IMR-90 (cell line): ENCODE data around the gene SLC18A3. TPM values are rescaled to one million over a fixed set of nuclear protein-coding genes. Genes with fewer than 3 reads are reported as not detected.

Experiments used
- ATAC-seq: fragments of 200-7000 bp; cut with Tn5 transposase; 2 replicates; pipeline ENCODE4 v1.9.1; 2020; ENCODE audit warnings: low read depth, mild to moderate bottlenecking, moderate library complexity
- BruUV-seq: library from RNA; stranded (reverse); fragments of 400-500 nt; replicated peaks from 2 replicates; lab custom pipeline; 2021; lab: Mats Ljungman, UMichigan
- CTCF ChIA-PET: fragments of 300-600 bp; formaldehyde crosslinking; extraction: SDS; loops from one replicate; lab custom pipeline; 2021; ENCODE audit warnings: antibody characterized with exemption; lab: Yijun Ruan, JAX
- POLR2A ChIA-PET: fragments of 300-600 bp; sonication (Branson Sonifier 250); formaldehyde crosslinking; loops from one replicate; lab custom pipeline; 2022; ENCODE audit warnings: antibody characterized with exemption; ENCODE audit not compliant: unreplicated experiment; lab: Charles Lee
- DNase-seq: peaks from one replicate; pipeline ENCODE4 v3.0.0; 2013
- H2AFZ ChIP-seq: replicated peaks from 2 replicates; pipeline ENCODE3; 2013; ENCODE audit warnings: low read length, mild to moderate bottlenecking; ENCODE audit not compliant: poor library complexity
- H2AK5ac ChIP-seq: 2 replicates; pipeline ENCODE4 v1.6.1; 2013; ENCODE audit warnings: low read depth, low read length, inconsistent platforms
- H2AK9ac ChIP-seq: replicated peaks from 2 replicates; pipeline ENCODE3; 2013; ENCODE audit warnings: mild to moderate bottlenecking, low read depth, low read length, moderate library complexity; ENCODE audit not compliant: poor library complexity
- H2BK120ac ChIP-seq: 2 replicates; pipeline ENCODE4 v1.6.1; 2013; ENCODE audit warnings: low read depth, low read length, inconsistent platforms
- H2BK15ac ChIP-seq: 3 replicates; pipeline ENCODE4 v1.6.1; 2013; ENCODE audit warnings: low read depth, low read length, inconsistent platforms
- H2BK20ac ChIP-seq: 2 replicates; pipeline ENCODE4 v1.6.1; 2013; ENCODE audit warnings: low read depth, mild to moderate bottlenecking, inconsistent platforms, low read length, moderate library complexity
- H2BK5ac ChIP-seq: 2 replicates; pipeline ENCODE4 v1.6.1; 2013; ENCODE audit warnings: mild to moderate bottlenecking, low read depth, low read length, inconsistent platforms; ENCODE audit not compliant: poor library complexity, severe bottlenecking
- H3K14ac ChIP-seq: replicated peaks from 2 replicates; pipeline ENCODE4 v1.6.1; 2013; ENCODE audit warnings: low read depth, low read length, inconsistent platforms
- H3K18ac ChIP-seq: 2 replicates; pipeline ENCODE4 v1.6.1; 2013; ENCODE audit warnings: low read depth, low read length, control low read depth
- H3K23ac ChIP-seq: 2 replicates; pipeline ENCODE4 v1.6.1; 2013; ENCODE audit warnings: low read depth, low read length, inconsistent platforms
- H3K27ac ChIP-seq: 2 replicates; pipeline ENCODE4 v1.5.1; 2013; ENCODE audit warnings: mild to moderate bottlenecking, control low read depth, low read length; ENCODE audit not compliant: insufficient read depth
- H3K27me3 ChIP-seq: 2 replicates; pipeline ENCODE4 v1.6.1; 2013; ENCODE audit warnings: low read length; ENCODE audit not compliant: control insufficient read depth, insufficient read depth
- H3K36me3 ChIP-seq: 2 replicates; pipeline ENCODE4 v1.6.1; 2013; ENCODE audit warnings: low read length, mixed read lengths; ENCODE audit not compliant: control insufficient read depth, insufficient read depth
- H3K4ac ChIP-seq: 2 replicates; pipeline ENCODE4 v1.6.1; 2013; ENCODE audit warnings: low read depth, low read length, inconsistent platforms
- H3K4me1 ChIP-seq: 2 replicates; pipeline ENCODE4 v1.6.1; 2013; ENCODE audit warnings: low read length, mixed read lengths; ENCODE audit not compliant: control insufficient read depth, insufficient read depth
- H3K4me2 ChIP-seq: 2 replicates; pipeline ENCODE4 v1.6.1; 2013; ENCODE audit warnings: low read depth, mild to moderate bottlenecking, control low read depth, low read length, moderate library complexity
- H3K4me3 ChIP-seq: 2 replicates; pipeline ENCODE4 v1.5.1; 2013; ENCODE audit warnings: low read depth, mild to moderate bottlenecking, control low read depth, low read length, moderate library complexity; ENCODE audit not compliant: insufficient read depth
- H3K56ac ChIP-seq: 2 replicates; pipeline ENCODE4 v1.6.1; 2013; ENCODE audit warnings: low read length, inconsistent platforms; ENCODE audit not compliant: insufficient read depth; ENCODE audit errors: extremely low read depth
- H3K79me1 ChIP-seq, 2 experiments: 2 replicates each; pipeline ENCODE4 v1.6.1; 2013; ENCODE audit warnings: low read length in 2 of 2, inconsistent platforms in 1 of 2, low read depth in 1 of 2
- H3K9ac ChIP-seq: 2 replicates; pipeline ENCODE4 v1.6.1; 2013; ENCODE audit warnings: low read depth, low read length, control low read depth
- H3K9me1 ChIP-seq: 2 replicates; pipeline ENCODE4 v1.6.1; 2013; ENCODE audit warnings: low read length, inconsistent platforms; ENCODE audit not compliant: insufficient read depth
- H3K9me3 ChIP-seq: 2 replicates; pipeline ENCODE4 v1.6.1; 2013; ENCODE audit warnings: low read length; ENCODE audit not compliant: control insufficient read depth, insufficient read depth
- H4K20me1 ChIP-seq: 2 replicates; pipeline ENCODE4 v1.6.1; 2013; ENCODE audit warnings: low read length, inconsistent platforms; ENCODE audit not compliant: insufficient read depth
- H4K5ac ChIP-seq: 2 replicates; pipeline ENCODE4 v1.6.1; 2013; ENCODE audit warnings: mild to moderate bottlenecking, low read depth, low read length, control low read depth
- H4K8ac ChIP-seq, 2 experiments: 2 replicates each; pipeline ENCODE4 v1.6.1; 2013; ENCODE audit warnings: low read depth in 2 of 2, low read length in 2 of 2, control low read depth in 1 of 2, inconsistent platforms in 1 of 2
- H4K91ac ChIP-seq: 2 replicates; pipeline ENCODE4 v1.6.1; 2013; ENCODE audit warnings: low read depth, low read length, inconsistent platforms; ENCODE audit not compliant: insufficient read depth
- RCOR1 ChIP-seq: IDR thresholded peaks from 2 replicates; pipeline ENCODE4 v1.6.1; 2012; ENCODE audit warnings: mild to moderate bottlenecking, low read length, improper control_type of control experiment; ENCODE audit not compliant: insufficient replicate concordance
- WGBS, 2 experiments: methylation state at CpG; one replicate each; pipeline versions ENCODE4 v1.1.5 to v1.1.7; 2013; ENCODE audit warnings: missing lambda C conversion rate in 2 of 2; ENCODE audit not compliant: insufficient read length in 1 of 2; ENCODE audit errors: extremely low coverage in 2 of 2; 5-methylcytosine and 5-hydroxymethylcytosine counted together
- dilution Hi-C: fragments of 300-500 bp; cut with HindIII; formaldehyde crosslinking; loops from one replicate; pipeline ENCODE4 v1.14.3; 2018; ENCODE audit warnings: low sequenced_read_pairs; ENCODE audit not compliant: unreplicated experiment
- in situ Hi-C: fragments of 300-500 bp; cut with MboI; formaldehyde crosslinking; loops from 3 replicates; pipeline ENCODE4 v1.14.3; 2019; ENCODE audit warnings: low sequenced_read_pairs, inconsistent platforms, mixed read lengths
- intact Hi-C: fragments of 100-400 bp; cut with micrococcal nuclease; formaldehyde crosslinking; loops from 2 replicates; pipeline ENCODE4 v1.10.0; 2022
- polyA plus RNA-seq, 3 experiments: library from polyadenylated mRNA; depleted of rRNA; stranded (reverse); fragments of >200 nt; gene quantifications; 2 replicates each; pipeline ENCODE4 v1.2.3, GENCODE V29; 2012; ENCODE audit warnings: low replicate concordance in 1 of 3
- total RNA-seq: library from RNA; depleted of rRNA; stranded (reverse); fragments of >200 nt; gene quantifications from 2 replicates; pipeline ENCODE4 v1.2.3, GENCODE V29; 2012
- TF ChIP-seq, protein P1 (sequence below): conservative IDR thresholded peaks from 2 replicates; pipeline ENCODE4 v1.5.1; 2012; ENCODE audit warnings: mild to moderate bottlenecking, low read depth, low read length, improper control_type of control experiment

The SLC18A3 gene
- total and polyA plus RNA-seq, 2 of the 4 experiments (the other 2 are of a cell fraction) = not detected

DNA sequence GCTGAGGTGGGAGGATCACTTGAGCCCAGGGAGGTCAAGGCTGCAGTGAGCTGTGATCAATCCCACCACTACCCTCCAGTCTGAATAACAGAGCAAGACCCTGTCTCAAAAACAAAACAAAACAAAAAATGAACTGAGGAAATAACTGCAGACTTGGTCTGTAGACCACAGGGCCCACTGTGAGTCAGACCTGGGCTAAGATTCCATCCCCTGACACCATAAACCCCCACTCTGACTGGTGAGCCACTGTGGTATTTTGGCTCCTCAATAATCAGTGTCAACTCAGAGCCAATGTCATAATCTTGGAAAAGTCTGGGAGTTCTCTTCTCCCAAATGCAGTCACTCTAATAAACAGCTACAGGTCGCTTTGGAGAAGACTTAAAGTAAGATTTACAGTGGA lies 47.2 kb upstream of the SLC18A3 start:
- Histone ChIP-seq H3K9me1 (no peaks in the 10 kb centered on the region), H4K5ac (no peak overlapping the region), H2BK120ac (no peak overlapping the region), H3K79me1 (no peaks in the 10 kb centered on the region), H2BK20ac (no peak overlapping the region), H3K4me1 (no peaks in the 10 kb centered on the region; the same call in 1 of the 2 replicates), H3K14ac (no peak overlapping the region), H3K27ac (no peak overlapping the region), H3K56ac (no peak overlapping the region), H4K20me1 (no peaks in the 10 kb centered on the region), H3K4me2 (no peak overlapping the region), H3K23ac (no peak overlapping the region), H2BK15ac (no peak overlapping the region), H3K18ac (no peak overlapping the region), H3K9me3 (no peaks in the 10 kb centered on the region), H3K4me3 (no peak overlapping the region), H2AK5ac (no peak overlapping the region), H3K9ac (no peak overlapping the region), H3K27me3 (no peaks in the 10 kb centered on the region; the same call in 1 of the 2 replicates), H4K8ac (no peak overlapping the region), H2AFZ (no peak overlapping the region), H2BK5ac (no peak overlapping the region), H4K91ac (no peak overlapping the region), H3K4ac (no peak overlapping the region), H2AK9ac (no peak overlapping the region), H3K36me3 (no peaks in the 10 kb centered on the region)
- intact Hi-C loops = no loop called here
- ATAC-seq = no peak
- WGBS, 2 experiments = no CpG with 5 or more reads among the region's 1 CpG
- BruUV-seq = no TSS peak
- TF ChIP-seq, protein P1, sequence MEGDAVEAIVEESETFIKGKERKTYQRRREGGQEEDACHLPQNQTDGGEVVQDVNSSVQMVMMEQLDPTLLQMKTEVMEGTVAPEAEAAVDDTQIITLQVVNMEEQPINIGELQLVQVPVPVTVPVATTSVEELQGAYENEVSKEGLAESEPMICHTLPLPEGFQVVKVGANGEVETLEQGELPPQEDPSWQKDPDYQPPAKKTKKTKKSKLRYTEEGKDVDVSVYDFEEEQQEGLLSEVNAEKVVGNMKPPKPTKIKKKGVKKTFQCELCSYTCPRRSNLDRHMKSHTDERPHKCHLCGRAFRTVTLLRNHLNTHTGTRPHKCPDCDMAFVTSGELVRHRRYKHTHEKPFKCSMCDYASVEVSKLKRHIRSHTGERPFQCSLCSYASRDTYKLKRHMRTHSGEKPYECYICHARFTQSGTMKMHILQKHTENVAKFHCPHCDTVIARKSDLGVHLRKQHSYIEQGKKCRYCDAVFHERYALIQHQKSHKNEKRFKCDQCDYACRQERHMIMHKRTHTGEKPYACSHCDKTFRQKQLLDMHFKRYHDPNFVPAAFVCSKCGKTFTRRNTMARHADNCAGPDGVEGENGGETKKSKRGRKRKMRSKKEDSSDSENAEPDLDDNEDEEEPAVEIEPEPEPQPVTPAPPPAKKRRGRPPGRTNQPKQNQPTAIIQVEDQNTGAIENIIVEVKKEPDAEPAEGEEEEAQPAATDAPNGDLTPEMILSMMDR = no peak
- no peak for TF ChIP-seq RCOR1
- peak; percentile 40 for DNase-seq
- in situ Hi-C loops = no loop called here
- dilution Hi-C loops = no loop called here
- POLR2A ChIA-PET = no interaction called here
- CTCF ChIA-PET = no interaction called here
